Fibroblast of skin of right quadriceps (primary cell): ENCODE measurements around the gene ACTG1.
"Not testable (repeated sequence)": the region's sequence is repeated elsewhere in the genome, so short reads cannot be mapped to it uniquely, and the experiment has no call there.

Source experiments
- DNase-seq: peaks from one replicate; pipeline ENCODE4 v3.0.0-alpha.2; 2013

Gene ACTG1

DNA sequence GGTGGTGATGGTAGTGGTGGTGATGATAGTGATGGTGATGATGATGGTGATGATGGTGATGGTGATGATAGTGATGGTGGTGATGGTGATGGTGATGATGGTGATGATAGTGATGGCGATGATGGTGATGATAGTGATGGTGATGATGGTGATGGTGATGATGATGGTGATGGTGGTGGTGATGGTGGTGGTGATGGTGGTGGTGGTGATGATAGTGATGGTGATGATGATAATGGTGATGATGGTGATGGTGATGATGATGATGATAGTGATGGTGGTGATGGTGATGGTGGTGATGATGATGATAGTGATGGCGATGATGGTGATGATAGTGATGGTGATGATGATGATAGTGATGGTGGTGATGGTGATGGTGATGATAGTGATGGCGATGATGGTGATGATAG lies 19.4 kb upstream of the ACTG1 start:
- not testable (repeated sequence) for DNase-seq

- not testable (repeated sequence) for DNase-seq
Measured at GRCh38 chr17:81531013-81531412, 18.4 kb upstream of the ACTG1 start.

- DNase-seq = no peak
Measured at GRCh38 chr17:81529437-81529803, 16.8 kb upstream of the ACTG1 start.

GRCh38 chr17:81528651-81529436 lies 16.2 kb upstream of the ACTG1 start:
- DNase-seq = no peak

DNA sequence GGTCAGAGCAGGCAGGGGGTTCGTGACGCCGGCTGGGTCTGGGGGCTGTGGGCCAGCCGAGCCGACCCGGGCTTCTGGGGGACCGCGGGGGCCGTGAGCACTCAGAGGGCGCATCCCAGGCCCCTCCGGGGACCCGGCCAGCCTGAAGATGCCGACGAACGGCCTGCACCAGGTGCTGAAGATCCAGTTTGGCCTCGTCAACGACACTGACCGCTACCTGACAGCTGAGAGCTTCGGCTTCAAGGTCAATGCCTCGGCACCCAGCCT lies 15.7 kb upstream of the ACTG1 start:
- DNase-seq = no peak

GRCh38 chr17:81527591-81528383 lies 15.2 kb upstream of the ACTG1 start, which contains the start of gene FSCN2:
FSCN2 (plus strand) TSS chr17:81528377; CDS start chr17:81528532, 155 bp downstream.
- no peak for DNase-seq

DNA sequence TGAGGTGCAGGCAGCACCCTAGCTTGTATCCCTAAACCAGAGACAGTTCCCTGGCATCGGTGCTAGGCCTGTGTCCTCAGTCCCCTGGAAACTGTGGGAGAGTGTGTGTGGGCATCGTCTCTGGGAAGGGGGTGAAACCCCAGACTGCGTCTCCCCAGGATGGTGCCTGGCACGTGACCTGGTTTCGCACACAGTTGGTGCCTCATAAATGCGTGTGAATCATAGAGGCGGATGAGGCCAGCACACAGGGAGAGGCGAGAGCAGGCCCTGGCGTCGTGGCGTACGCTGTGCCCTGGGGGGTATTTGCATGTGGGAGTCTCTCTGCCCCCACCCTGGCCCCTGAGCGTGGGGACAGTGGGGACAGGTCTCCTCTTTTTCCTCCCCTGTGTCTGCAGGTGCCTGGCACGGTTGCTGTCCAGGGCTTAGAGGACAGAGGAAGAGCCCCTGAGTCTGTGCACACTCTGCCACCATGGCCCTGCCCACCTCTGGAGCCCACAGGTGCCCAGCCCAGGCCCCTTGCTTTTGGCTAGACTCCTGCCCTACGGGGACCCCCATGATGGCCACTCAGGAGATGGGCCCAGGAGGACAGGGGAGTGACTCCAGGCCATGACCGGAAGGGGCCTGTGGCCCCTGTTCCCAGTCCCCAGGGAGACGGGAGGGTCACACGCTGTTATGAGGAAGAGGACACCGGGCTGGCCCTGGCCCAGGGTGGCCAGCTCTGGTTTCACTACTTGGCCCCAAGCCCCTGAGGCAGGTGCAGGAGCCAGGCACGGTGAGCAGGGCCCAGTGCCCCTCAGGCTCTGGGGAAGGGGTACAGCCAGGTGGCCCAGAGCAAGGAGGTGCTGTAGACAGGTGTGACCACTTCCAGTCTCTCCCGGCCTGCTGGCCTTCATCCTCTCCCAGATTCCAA lies 14.3 kb upstream of the ACTG1 start:
- DNase-seq = no peak

DNA sequence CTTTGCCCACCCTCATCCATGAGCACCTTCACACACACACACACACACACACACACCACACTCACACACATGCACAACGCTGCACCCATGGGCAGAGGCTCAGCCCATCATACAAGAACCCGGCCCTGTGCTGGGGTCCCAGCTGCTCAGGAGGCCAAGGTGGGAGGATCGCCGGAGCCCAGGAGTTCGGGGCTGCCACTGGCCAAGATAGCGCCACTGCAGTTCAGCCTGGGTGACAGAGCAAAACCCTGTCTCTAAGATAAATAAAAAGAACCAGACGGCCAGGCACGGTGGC lies 12.2 kb upstream of the ACTG1 start:
- DNase-seq = no peak

DNA sequence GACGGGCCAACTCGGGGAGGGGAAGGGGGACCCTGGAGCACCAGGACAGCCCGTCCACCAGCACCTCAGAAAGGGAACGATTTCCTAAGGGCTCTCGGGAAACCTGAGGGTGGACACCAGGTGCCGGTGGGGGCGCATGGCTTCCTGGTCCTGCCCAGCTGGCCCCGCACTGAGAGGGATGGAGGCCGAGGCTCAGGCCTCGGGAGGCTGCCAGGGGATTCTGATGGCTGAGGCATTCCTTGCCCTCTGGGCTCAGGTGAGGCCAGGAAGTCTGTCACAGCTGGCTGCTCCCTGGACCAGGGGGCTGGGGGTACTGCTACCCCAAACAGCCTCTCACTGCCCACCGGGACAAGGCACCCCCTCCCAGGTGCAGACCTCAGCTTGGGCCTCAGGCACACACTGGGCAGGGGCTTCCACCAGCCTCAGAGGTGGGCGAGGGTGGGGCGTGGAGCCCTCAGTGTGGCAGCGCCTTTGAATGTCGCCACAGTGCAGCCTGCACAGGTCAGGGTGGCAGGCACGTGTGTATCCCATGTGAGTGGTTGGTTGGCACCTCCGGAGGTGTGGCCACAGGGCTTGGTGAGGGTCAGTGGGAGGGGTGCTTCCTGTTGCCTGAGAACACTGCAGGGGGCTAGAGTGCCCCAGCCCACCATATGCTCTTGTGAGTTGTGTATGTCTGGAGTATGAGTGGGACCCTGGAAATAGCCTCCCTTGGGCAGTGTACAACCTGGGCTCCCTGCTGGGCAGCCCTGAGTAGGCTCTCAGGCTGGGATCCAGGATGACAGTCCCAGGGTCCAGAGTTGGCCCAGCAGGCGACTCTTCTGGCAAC lies 11.7 kb upstream of the ACTG1 start:
- DNase-seq = no peak

- DNase-seq = no peak
Measured at GRCh38 chr17:81523402-81524038, 10.9 kb upstream of the ACTG1 start.

DNA sequence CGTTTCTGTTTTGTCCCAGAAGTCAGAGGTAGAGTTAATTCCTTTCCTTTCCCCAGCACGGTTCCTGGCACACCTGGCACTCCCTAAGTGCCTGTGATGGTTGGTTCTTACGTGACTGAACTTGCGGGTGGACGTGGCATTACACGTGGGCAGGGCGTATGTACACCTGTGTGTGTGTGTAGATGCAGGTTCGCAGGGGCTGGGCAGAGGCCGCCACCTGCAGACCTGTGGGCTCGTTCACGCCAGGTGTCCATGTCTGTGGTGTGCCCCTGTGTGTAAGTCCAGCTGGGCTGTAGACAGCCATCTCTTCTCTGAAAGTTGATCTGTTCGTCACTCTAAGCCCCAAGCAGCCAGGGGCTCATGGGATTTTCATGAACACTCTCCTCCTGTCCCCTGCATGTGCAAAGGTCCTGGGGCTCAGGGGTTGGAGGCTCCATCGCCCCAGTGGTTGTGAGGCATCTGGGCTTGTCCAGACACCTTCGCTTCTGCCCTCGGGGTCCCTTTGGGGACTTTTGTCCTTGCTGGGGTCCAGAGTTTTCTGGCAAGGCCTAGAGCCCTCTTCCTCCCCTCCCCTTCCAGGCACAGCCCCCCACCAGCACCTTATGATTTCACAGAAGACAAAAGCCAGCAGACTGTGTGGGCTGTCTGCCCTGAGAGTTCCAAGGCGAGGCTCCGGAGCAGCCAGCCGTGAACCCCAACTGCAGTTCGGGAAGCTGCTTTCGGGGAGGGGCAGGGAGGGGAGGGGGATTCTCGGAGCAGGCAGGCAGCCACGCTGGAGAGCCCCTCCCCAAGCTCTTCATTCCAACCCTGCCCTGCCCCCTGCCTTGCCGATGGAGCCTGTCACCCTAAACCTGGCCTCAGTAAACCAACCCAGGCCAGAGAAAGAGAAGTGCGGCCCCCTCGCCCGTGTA lies 10.1 kb upstream of the ACTG1 start:
- peak; percentile 46 for DNase-seq

GRCh38 chr17:81520021-81520901 lies 7.7 kb upstream of the ACTG1 start:
- no peak for DNase-seq

DNA sequence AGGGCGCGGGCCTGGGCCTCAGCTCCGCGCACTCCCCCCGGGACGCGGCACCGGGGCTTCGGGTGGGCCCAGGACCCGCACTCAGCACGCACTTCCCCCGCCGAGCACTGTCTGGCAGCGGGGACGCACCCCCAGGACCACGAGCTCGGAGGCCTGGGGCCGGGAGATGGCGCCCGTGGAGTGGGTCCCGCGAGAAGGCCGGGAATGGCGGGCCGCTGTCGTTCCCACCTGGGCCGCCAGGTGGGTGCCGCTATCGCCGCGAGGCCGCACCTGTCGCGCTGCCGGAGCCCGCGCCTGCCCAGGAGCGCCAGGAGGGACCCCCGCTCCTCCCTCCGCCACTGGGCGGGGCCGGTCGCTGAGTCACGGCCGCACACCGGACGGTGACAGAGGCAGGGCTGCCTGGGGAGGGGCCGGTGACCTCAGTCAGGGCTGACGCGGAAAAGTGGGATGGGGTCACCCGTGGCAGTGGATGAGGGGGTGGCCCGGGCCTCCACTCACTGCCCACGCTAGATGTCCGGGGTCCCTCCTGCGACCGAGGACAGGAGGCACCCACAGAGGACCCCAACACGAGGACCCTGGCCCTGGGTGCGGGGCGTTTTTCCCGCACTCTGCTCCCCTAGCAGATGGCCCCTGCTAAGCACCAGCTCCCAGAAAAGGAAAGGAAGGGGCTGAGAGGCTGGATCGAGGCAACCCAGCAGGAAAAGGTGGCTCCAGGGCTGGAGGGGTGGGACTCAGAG lies 6.9 kb upstream of the ACTG1 start:
- DNase-seq = no peak

DNA sequence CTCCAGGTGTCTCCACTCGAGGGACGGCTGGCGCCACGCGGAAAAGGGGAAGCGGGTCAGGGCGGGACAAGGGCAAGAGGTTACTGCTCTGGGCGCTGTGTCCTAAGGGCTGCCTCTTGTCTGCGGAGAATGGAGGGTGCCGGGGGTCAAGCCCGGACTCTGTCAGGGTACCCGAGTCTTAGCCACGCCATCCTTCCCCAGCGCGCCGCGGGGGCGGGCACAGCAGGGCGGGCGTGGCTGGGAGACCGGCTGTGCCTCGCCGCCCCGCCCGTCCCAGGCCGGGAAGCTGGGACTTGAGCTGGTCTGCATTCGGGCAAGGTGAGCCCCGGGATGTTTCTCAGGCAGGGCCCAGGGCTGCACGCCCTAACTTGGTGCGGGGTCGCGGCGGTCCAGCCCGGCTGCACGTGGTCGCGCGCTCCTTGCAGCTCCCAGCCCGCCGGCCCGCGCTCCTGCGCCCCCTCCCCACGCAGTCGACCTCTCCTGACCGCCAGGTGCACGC lies 6.2 kb upstream of the ACTG1 start:
- no peak for DNase-seq

GRCh38 chr17:81518113-81518784 lies 5.7 kb upstream of the ACTG1 start:
- DNase-seq = no peak

GRCh38 chr17:81517339-81518112 lies 4.9 kb upstream of the ACTG1 start:
- no peak for DNase-seq

GRCh38 chr17:81517009-81517338 lies 4.4 kb upstream of the ACTG1 start:
- DNase-seq = no peak

DNA sequence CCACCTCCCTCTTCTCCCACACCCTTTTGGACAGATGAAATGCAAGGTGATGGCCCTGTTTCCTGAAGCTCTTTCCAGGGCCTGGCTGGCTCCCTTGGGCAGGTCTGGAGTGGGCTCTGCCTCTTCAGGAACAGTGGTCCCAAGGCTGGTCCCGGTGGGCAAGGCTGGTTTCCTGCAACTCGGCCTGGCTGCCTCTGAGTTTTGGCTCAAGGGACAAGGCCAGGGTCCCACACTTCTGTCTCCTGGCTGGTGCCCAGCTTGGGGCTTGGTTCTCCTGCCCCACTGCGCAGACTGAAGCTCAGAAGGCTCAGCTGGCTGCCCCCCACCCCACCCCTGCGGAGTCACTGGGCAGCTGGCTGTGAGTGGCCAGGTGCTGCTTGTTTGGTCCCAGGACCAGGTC lies 3.8 kb upstream of the ACTG1 start:
- DNase-seq = no peak
